HPDE6-E6E7 (cell line): ENCODE measurements around the gene IGF1R.
A peak's percentile ranks its signal among the peaks of the same experiment; 100 is the strongest.

ENCODE experiments used
- DNase-seq: peaks from one replicate; pipeline ENCODE4 v3.0.0; 2011; ENCODE audit warnings: missing footprints; ENCODE audit errors: extremely low spot score

The IGF1R gene

DNA sequence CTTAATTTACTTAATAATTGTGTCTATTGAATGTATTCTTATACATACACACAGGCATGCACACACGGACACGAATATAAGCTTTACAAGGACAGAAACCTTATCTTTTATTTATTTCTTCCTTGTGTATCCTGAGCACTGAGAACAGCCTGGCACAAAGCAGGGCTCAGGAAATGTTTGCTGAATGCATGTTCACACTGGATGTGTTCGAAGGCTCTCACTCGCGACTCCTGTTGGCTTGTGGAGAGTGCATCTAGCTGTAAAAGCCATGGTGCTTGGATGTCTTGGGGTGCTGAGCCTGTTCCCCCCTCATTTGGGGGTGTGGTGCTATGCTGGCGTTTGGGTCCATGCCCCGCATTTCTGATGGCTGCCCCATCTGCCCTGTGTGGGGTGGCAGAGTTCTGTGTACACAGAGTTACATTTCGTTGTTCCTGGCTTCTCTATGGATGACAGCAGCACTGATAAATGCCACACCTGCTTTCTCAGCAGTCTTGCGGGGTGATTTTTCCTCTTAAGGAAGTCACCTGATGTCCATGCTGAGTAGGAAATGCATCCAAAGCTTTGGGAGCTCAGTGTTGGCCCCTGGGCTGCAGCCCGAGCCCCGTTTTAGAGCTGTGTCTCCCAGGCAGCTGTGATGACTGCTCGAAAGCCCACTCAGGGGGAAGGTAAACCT lies 148.5 kb downstream of the IGF1R start:
- DNase-seq: no peak

DNA sequence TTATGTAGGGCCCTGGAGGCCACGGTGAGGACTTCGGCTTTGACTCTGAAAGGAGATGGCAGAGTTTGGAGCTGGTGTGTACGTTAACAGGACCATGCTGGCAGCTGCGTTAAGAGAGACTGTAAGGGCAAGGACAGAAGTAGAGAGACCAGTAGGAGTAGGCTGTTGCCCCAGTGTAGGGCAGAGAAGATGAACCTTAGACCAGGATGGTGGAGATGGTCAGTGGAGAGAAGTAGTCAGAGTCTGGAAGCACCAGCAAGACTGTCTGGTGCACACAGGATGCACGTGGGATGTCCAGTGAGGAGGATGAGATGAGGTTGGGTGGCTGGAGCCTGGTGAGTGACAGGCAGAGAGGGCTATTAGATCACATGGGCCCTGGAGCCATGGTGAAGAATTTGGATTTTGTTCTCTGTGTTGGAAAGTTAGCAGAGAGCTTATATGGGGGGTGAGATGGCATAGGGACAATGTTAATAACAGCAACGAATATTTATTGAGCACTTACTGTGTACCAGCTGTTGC lies 150.1 kb downstream of the IGF1R start:
- no peak for DNase-seq

DNA sequence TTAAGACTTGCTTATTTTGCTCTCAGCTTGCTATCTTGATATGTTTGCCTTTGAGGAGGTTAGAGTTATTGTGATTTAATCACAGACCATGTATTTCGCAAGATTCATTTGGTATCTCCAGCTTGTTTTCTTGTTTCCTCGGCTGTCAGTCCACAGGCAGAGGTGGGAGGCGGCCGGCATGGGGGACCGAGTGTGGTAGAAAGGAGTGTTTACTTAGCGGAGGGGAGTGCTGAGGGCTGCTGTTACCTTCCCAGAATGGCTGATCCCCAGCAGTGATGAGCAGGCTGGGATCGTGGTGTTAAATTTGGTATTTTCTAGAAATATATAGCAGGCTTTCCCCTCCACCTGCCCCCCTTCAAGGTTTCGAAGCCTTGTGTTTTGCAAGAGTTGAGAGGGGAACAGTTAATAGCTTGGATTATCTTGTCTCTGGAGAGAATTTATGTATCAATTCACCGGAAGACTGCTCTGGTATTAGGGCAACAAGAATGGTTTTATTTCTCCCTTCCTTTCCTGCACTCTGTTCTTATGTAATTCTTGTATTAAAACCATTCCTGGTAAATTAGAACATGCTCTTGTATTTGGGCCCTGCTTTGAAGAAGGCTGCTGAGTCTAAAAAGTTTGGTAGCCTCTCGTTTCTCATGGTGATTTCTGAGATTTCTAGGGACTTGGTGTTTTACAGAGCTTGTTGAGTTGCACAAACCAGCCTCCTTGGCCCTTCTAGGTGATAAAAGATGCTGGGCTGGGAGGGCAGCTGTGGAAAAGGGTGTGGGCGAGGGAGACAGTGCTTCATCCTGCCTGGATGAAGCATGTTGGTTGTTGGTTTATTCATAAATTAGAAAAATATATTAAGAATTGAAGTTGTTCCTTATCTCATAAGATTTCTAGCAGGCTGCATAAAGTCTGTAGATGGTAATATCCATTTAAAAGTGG lies 151.4 kb downstream of the IGF1R start:
- DNase-seq: no peak

DNA sequence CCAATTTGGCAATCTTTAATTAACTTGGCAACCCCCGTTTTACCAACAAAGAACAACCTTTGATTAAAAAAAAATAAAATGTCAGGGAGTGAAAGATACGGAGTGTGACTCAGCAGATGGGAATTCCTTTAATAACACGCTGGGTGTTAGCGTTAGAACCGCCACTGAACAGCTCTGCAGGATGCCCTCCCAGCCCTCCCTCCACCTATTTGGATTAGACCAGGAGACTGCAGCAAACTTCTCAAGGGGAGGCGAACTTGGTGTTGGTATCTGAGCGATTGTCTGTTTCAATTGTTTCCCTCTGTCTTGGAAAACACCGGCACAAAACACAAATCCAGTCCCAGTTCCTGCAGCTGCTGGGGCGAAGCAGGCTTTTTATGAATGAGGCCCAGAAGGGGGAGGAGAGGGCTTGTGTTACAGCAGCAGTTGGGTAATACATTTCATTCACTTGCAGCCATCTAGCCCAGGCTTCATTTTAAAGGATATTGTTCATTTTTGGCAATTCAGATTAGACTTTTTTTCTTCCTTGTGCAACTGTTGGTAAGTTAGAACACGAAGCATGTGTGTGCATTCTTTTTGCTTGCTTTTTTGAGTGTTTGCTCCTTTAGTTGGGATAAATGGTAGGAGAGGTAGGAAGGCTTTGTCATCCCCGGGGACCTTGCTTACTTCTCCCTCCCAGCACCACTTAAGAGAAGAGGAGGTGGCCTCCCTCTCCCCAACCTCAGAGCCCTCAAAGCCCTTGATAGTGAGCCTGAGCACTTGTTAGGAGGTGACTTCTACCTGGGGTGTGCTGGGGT lies 152.3 kb downstream of the IGF1R start:
- peak; percentile 57 for DNase-seq

DNA sequence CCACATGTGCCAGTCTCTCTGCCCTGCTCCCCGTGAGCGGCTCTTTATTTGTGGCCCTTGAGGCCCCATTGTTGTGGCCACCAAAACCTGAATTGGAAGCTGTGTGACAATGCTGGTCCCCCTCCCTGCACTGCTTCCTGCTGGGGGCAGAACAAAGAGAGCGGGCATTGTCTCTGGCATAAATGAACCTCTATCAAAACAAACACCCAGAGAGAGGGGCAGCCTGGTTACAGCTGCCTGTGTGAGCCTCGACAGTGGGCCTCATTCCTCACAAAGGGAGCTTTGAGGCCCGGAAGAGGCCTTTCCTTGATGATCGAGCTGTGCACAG lies 152.9 kb downstream of the IGF1R start:
- DNase-seq: no peak

DNA sequence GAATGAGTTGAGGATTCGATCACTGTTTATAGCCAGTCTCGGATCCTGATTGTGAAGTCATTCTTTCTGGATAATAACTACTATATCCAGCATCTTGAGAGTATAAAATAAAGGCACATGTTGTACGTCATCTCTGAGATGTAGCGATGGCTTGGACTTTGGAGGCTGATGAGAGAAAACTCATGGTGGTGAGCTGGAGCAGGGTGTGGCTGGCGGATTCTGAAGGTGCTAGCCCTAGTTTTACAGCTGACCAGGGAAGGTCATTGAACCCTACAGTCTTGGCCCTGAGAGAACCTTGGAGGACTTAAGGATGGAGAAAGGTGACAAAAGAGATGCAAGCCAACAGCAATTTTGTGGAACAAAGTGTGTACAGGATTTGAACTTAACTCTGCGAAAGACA lies 153.8 kb downstream of the IGF1R start:
- DNase-seq: no peak

DNA sequence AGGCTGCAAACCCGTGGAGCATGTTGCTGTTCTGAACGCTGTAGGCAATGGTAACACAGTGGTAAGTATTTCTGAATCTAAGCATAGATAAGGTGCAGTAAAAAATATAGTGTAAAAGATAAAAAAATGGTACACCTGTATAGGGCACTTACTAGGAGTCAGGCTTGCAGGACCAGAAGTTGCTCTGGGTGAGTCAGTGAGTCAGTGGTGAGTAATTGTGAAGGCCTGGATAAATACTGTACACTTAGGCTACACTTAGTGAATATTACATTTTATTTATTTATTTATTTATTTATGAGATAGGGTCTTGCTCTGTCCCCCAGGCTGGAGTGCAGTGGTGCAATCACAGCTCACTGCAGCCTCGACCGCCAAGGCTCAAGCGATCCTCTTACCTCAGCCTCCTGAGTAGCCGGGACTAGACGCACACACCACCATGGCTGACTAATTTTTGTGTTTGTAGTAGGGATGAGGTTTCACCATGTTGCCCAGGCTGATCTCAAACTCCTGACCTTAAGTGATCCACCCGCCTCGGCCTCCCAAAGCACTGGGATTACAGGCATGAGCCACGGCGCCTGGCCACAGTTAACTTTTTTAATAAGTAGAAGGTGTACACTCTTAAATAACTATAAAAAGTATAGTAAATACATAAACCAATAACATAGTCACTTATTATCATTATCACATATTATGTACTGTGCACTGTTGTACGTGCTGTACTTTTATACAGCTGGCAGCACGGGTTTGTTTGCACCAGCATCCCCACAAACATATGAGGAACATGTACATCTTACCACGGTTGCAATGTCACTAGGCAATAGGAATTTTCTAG lies 155.1 kb downstream of the IGF1R start:
- peak; percentile 32 for DNase-seq

DNA sequence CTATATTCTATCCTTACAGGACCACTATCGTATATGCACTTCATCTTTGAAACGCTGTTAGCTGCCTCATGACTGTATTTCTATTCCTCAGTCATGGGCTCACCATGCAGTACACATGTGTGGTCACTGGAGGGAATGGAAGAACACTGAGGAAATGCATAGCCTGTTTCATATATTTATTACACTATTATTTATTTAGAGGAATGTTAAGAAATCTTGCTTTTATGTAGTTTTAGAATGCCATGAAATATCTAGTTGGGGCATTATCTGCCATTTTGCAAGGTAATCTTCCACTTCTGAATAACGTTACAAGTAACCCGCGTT lies 155.7 kb downstream of the IGF1R start:
- no peak for DNase-seq

DNA sequence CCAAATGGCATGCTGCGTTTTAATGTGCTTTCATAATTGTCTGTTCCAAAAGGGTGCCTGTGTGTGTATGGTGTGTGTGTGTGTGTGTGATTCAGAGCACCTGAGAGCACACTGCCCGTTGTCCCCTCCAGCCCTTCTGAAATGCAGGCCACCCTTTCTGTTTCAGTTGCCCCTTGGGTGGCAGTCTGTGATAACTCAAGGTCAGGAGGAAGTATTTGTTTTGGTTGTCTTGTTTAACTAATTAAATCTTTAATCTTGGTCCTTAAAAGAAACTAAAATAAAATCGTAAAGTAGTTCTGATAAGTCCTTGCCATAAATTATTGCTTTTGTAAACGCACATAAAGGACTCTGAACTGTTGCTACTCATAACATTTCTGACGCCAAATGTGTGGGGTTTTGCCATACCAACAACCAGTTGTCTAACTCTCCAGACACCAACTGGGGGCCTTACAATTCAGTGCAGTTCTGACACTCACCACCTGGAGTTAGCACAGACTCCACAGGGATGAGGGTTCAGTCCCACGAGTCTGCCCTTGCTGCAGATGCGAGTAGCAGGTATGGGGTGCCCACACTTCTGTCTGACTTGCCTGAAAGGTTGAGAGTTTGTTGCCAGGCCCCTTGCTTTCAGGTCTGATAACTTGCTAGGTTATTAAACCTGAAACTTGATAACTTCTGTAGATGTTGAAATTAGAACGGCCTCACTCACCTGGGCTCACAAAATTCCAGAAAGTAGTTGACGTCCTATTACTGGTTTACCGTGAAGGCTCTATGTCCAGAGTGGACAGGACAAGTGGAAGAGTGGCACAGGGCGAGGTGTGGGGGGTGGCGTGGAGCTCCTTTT lies 157.3 kb downstream of the IGF1R start:
- no peak for DNase-seq

DNA sequence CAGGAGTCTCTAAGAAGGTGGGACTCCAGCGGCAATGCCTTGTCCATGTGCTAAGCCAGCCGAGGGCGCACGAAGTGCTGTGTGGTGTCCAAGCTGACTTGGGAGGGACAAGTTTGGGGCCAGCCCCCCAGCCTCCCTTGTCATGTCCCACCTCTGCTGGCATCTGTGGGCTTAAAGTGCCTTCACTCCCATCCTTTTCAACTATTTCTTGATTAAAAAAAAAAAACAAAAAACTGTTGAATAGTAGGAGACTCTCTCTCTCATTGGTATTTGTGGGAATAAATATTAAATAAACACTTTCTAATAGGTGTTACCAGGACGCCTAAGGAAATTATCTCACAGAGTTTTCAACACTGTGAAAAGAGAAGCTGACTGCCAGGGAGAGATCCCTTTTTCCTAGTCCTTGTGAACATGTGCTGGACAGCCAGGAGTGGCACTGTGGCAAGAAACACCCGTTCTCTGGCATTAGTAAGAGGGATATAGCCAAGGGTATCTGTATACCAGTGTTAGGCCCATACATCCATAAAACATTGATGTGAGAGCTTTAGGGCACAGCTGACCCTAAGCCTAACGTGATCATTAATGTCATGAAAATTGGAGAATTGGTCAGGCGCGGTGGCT lies 158.0 kb downstream of the IGF1R start:
- no peak for DNase-seq

DNA sequence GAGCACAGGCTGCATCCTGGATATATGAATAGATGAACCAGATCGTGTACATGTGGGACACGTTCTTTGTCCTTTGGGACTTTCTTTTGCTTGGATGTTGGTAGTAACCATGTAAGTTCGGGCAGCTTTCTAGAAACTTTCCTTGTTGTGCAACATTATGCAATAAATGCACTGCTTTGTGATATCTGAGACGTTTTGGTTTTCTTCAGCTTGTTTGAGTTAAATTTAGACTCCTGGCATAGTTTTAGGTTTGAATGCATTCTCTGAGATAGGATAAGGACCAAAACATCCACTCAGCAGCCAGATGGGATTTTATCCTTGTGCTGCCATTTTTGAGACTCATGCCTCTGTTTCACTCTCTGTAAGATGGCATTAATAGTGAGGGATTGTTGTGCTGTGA lies 158.9 kb downstream of the IGF1R start:
- DNase-seq: no peak

DNA sequence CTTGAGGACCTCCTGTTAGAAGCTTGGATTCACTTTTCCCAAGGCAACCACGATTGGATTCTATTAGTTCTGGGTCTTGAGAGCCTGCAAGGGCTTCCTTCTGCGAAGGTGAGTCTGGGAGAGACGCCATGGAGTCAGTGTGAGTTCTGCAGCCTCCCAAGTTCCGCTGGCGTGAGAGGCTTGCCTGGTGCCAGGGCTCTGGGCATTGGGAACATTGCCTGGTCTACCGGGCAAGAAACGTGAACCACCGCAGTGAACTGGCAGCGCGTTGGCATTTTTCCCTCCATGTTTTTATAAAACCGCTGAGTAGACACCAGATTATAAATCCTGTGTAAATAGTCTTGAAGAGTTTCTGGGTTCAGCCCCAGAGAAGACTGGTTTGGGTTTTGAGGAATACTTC lies 160.9 kb downstream of the IGF1R start:
- no peak for DNase-seq

DNA sequence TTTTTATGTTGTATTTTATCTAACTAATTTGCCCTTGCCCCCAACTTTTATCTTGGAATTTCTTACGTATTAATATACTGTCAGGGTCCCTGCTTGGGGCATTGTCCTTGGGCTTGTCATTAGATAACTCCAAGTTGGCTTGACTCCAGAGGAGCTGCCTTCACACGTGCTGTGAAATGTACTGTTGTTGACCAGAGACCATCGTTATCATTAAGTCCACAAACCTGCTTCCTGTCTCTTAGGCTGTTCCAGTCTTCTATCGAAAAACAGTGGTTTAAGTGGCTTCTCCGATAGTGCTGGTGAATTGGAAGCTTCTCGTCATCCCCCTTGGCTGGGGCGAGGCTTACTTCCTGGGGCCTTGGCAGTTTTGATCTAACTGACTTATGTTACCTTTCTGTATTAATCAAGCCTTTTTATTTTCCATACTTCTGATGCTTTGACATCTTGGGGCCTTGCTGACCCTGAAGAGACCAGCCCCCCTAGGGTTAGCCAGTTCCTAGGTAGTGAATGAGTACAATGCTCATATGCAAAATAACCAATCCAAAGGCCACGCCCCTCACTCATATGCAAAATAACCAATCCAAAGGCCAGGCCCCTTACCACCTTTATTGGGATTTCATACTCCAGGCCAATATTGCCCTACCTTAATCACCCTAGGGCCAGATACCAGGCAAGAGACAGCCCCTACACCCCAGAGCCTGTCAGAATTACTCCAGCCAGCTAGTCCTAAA lies 164.5 kb downstream of the IGF1R start:
- DNase-seq: no peak

DNA sequence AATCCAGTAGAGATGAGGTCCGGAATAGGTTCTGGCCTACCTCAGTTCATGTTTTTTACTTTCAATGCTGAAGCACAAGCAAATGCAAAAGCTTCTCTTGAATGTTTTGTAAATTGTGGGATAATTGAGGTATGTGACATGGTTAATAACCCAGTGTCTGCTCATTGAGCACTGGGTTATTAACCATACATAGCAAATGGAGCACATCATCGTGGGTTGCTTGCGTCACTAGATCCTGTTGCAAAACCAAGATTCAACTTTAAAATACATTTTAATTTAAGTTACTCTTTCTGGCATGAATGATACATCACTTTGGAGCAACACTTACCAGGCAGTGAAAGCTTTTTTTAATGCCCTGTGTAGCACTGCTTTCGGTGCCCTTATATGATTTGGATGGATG lies 165.6 kb downstream of the IGF1R start:
- DNase-seq: no peak

DNA sequence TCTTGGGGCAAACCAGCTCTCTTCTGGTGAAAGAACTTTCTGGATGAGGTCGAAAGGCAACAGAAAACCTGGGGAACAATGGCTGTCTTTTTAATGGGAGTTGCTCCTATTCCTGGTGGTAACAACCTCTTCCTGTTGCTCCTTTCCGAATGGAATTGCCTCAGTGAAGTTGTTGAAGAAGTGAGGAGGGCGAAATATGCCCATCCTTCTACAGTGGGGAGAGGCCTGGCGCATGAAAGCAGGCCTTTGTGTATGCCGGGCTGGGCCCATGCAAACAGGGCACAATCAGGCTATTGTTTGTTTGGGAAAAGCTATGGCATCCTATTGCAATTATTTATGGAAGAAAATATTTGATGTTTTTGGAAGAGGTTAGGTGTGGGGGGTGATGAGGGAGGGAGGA lies 166.9 kb downstream of the IGF1R start:
- DNase-seq: no peak

DNA sequence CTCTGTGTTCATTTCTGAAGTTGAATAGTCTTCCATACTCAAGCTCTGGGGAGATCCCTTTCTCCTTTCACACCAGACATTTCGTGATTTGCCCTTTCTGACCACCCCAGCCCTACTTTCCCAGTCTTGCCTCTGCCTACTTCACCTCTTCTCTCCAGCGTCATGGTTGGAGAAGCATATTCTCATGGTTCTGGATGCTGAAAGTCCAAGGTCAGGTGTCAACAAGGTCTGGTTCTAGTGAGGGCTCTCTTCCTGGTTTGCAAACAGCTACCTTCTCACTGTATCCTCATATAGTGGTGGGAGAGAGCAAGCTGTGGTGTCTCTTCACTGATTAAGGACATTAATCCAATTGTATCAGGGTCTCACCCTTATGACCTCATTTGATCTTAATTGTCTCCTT lies 169.4 kb downstream of the IGF1R start:
- no peak for DNase-seq

DNA sequence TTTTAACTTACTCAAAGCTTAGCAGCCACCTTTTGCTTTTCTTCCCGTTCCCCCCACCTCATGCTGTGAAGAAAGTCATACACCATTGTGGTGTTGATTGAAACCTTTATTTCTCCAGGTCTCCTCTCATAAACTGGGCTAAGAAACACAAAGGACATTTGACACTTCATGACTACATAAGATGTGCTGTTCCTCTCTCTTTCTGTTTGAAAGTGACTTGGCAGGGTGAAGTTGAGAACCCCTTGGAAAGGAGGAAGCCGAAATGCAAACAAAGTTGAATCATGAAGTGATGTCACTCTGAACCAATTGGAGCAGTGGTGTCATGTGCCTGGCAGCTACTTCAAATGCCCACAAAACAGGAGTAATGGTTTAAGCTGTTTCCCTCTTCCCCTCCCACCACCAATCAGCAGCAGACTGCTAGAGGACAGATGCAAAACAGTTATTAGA lies 174.7 kb downstream of the IGF1R start:
- DNase-seq: no peak

DNA sequence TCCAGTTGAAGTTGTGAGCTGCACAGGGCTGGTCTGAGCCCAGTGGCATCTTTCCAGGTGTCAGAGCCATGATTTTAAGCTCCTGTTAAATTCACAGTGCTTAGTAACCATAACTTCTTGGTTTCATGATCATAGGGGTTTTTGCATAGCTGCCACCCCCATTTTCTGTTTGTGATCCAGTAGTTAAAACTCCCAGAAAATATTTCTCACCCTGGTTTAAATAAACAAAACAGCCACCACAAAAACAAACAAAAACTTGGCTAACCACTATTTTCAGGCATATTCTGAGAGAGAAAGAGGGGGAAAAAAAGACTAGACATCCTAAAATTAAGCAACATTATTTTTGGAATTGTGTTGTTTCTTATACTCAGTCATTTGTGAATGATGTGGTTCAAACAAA lies 175.3 kb downstream of the IGF1R start:
- no peak for DNase-seq

DNA sequence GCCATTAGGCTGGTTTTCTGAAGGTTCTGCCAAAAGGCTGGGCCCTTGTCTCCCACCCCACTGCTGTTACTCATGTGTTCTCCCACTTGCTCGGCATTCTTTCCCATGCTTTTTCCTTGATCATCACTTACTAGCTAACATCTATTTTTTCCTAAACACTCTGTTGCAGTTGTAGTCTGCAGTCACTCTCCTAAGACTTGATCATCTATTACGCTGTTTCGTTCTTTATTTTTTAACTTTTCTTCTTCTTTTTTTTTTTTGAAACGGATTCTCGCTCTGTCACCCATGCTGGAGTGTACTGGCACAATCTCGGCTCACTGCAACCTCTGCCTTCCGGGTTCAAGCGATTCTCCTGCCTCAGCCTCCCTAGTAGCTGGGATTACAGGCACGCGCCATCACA lies 176.3 kb downstream of the IGF1R start:
- no peak for DNase-seq
